GM18519 (cell line): ENCODE data around the gene SIK3.

Experiments
- ATAC-seq: cut with Tn5 transposase; IDR thresholded peaks from one replicate; pipeline ENCODE4 v1.9.1; 2021; ENCODE audit warnings: mild to moderate bottlenecking, moderate library complexity; ENCODE audit not compliant: unreplicated experiment, low FRiP score

SIK3 gene

DNA sequence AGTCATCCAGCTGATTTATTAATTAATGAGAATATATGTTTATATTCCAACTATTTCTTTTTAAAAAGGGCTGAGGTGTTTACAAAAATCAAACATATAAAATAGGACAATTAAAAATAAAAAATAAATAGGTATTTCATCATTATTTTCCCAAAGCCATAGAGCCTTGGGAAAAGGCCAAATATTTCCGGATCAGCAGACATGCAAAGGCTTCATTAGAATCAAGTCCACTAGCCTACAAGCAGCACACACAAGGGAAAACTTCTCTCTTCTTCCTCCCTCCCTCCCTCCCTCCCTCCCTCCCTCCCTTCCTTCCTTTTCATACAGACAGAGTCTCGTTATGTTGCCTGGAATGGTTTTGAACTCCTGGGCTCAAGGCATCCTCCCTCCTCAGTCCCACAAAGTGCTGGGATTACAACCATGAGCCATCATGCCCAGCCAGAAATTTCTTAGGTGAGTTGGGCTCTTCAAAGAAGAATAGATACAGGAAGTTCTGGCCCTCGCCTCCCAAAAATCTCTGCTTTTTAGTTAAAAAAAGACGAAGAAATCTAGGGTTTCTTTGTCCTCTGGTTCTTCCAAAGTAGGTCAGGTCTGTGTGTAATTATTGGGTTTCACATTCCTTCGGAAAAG lies 121.2 kb downstream of the SIK3 start:
- ATAC-seq = no peak

GRCh38 chr11:116975661-116976060 lies 122.6 kb downstream of the SIK3 start:
- ATAC-seq = no peak

GRCh38 chr11:116973270-116973669 lies 125.0 kb downstream of the SIK3 start:
- ATAC-seq = no peak

DNA sequence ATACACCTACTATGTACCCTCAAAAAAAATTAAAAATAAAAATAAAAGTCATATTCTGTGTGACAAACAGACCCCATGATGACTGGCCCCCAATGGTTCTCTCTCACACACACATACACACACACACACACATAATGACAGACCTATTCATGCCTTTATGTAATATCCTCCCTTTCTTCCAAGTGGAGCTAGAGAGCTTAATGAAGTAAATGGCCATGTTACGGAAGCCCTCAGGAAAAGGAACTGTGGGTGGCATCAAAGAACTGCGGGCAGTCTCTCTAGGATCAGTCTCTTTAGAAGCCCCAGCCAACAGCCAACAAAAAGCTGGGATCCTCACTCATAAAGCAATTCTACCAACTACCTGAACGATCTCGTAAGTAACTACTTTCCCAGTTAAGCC lies 125.5 kb downstream of the SIK3 start:
- ATAC-seq = no peak

GRCh38 chr11:116970485-116971292 lies 127.5 kb downstream of the SIK3 start:
- ATAC-seq = no peak

DNA sequence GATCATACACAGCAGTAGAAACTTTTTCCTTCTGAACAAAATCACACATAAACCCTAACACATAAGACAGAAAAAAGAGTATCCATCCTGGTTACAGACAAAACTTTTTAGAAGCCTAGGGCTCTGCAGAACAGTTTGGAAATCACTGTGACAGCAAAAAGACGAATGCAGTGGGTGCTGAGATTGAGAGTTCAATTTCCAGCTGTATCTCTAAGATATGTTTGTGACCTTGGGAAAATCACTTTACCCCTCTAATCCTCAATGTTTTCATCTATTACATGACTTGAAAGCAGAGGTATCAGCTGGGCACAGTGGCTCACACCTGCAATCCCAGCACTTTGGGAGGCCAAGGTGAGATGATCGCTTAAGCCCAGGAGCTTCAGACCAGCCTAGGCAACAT lies 128.5 kb downstream of the SIK3 start:
- ATAC-seq = no peak

DNA sequence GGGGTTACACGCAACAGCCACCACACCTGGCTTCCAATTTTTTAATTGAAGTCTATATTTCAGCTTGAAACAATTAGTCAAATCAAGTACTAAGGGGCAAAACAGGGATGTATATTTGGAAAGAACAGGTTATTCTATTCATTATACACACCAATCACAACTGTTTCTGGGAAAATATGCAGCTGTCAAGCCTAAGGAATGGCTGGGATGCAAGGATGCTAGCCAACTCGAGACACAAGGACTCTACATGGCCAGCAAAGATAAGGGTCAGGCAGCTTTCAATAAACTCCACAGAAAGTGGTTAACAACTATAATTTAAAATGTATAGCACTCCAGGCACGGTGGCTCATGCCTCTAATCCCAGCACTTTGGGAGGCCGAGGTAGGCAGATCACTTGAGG lies 134.0 kb downstream of the SIK3 start:
- ATAC-seq = no peak

DNA sequence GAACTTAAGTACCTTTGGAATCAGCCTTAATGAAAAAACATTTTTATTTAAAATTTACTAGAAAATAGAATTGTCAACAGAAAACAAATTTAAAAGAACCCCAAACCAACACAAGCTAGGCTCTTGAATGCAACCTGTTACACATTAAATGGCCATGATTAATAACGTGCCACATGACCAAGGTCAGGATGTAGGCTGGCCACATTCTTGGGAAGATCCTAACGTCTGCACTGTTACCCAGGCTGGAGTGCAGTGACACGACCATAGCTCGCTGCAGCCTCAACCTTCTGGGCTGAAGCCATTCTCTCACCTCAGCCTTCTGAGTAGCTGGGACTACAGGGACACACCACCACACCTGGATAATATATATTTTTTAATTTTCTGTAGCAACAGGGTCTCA lies 134.4 kb downstream of the SIK3 start:
- no peak for ATAC-seq

DNA sequence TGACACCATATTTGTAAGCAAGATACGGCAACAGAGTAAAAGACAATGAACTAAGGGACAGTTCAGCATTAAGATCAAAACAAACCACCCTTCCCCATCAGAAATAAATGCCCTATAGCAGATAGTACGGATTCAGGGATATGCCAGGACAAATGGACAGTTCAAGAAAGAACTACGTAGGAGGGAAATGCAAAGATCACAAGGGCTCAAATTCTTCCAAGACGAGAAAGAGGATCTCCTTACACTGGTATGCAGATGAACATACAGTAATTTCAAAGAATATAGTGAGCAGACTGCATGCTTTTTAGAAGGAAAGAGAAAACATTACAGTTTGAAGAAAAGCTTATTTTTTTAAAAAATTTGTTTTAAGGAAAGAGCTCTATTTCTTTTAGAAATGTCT lies 136.1 kb downstream of the SIK3 start:
- no peak for ATAC-seq

DNA sequence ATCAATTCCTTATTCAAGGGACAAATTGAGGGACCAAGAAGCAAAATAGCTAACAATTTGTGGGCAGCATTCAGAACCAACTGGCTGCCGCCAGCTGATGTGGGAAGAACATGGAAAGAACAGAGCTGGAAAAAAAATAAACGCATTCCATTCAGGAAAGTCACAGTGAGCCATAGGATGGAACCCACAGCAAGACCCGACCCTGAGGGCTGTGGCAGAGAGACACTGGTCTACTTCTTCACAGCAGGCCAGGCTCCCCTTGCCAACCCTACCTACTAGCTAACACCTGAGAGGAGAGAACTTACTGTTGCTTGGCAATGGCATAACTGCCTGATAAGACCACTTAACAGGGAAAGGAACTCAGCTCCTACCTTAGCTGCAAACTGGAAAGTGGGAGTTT lies 137.3 kb downstream of the SIK3 start:
- ATAC-seq = no peak

- no peak for ATAC-seq
These were observed 140.0 kb downstream of the SIK3 start for GRCh38 chr11:116958246-116958645.

DNA sequence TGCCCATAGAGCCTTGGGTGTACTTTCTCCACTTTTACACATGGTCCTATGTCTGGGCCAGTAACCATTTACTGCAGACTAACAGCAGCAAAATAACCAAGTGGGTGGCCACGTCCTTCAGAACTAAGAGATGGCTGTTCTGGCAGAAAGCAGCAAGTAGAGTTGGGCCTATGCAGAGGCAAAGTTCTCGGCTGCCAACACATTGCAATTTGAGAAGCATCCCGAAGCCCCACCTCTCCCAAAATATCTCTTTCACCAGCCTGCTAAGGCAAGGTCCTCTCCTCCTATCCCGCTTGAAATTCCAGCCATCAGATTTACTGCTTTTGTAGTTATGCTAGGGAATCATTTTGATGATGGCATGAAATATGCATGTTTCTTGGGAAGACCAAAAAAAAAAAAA lies 142.3 kb downstream of the SIK3 start:
- ATAC-seq = no peak

- no peak for ATAC-seq
These were observed 142.7 kb downstream of the SIK3 start for GRCh38 chr11:116955548-116955947.

DNA sequence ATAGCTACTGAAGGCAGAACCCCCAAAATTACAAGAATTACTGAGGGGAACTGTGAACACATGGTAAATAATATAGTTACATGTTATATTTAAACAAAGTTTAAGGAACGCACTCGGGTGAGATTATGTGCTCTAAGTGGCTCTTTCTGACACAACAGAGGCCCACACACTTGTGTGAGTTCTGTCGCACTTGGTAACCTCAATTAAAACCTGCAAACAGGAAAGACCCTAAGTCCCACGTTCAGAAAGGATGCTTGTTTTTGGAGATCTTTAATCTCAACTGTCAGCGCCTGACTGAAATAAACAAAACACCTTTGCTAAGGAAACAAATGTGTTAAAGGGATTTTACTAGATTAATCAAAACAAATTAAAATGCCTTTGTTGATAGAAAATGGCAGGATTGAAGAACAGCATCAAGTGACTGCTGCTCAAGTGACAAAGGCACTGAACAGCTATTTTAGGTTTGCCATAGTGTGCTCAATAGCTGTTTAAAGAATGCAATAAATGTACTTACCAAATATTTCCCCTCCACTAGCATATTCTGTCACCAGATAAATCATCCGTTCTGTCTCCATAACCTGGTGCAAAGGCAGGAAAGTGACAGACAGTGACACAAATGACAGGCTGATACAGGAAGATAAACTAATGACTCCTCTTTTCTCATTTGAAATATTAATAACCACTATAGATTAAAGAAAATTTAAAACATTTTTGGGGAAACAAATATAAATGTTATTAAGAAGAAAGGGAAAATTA lies 144.5 kb downstream of the SIK3 start:
- no peak for ATAC-seq

- ATAC-seq = no peak
These were observed 146.5 kb downstream of the SIK3 start for GRCh38 chr11:116951762-116952161.

- ATAC-seq = no peak
These were observed 148.0 kb downstream of the SIK3 start for GRCh38 chr11:116950210-116950609.

DNA sequence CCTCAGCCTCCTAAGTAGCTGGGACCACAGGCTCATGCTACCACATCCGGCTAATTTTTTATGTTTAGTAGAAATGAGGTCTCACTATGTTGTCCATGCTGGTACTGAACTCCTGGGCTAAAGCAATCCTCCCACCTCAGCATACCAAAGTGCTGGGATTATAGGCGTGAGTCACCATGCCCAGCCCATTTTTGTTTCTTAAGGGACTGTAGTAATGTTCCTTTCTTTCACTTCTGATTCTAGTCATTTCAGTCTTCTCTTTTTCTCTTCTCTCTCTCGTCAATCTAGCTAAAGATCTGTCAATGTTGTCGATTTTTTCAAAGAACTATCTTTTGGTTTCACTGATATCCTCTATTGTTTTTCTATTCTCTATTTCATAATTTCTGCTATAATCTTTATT lies 149.8 kb downstream of the SIK3 start:
- ATAC-seq = no peak

DNA sequence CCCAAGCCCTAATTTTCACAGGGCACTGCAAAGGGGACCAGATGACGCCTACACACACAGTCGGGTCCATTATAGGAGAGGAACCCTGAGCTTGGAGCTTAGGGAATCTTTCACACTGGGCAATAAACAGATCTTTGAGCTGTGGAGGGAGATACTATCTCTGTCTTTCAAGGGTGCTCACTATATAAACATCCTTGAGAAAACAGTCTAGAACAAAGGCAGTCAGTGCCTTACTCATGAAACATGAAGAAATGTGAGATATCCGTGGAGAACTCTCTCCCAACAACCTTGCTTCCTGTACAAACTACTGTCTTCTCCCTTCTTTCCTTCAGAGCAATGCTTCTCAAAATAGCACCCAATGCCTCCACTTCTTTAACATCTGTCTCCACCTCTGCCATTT lies 151.8 kb downstream of the SIK3 start:
- ATAC-seq = no peak

- ATAC-seq = no peak
These were observed 158.7 kb downstream of the SIK3 start for GRCh38 chr11:116939499-116939898.

DNA sequence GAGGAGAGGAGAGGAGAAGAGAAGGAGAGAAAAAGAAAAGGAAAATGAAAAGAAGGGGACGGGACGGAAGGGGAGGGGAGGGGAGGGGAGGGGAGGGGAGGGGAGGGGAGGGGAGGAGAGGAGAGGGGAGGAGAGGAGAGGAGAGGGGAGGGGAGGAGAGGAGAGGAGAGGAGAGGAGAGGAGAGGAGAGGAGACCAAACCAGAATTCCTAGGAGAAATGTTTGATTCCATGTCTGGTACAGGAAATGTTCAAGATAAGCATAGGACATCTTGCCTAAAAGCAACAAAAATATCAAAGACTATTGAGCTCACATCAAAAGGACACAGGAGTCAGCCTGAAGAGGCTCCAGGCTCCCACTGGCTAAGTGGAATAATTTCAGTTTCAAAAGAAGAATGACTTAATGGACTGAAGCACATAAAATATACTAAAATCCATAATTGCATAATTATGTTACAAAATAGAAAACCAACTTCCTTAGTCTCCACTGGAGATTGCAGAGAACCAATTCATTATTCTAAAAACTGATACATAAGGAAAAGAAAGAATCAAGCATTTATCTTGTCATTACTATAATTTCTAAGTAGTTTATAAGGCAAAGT lies 159.7 kb downstream of the SIK3 start:
- no peak for ATAC-seq

GRCh38 chr11:116936754-116937446 lies 161.3 kb downstream of the SIK3 start:
- no peak for ATAC-seq
